GM12878 (cell line): ENCODE results near the gene TMEM86A. TPM values are rescaled to one million over a fixed set of nuclear protein-coding genes. Genes with fewer than 3 reads are reported as not detected.

Source experiments
- ATAC-seq: fragments of 200-7000 bp; cut with Tn5 transposase; 3 replicates; pipeline ENCODE4 v1.9.1; 2020; ENCODE audit warnings: mild to moderate bottlenecking, moderate library complexity
- BruUV-seq: library from RNA; stranded (reverse); fragments of 400-500 nt; replicated peaks from 2 replicates; lab custom pipeline; 2021; lab: Mats Ljungman, UMichigan
- CTCF ChIA-PET: fragments of 300-600 bp; sonication (Branson Sonifier 250); formaldehyde crosslinking; extraction: SDS; loops from one replicate; lab custom pipeline; 2021; ENCODE audit warnings: inconsistent platforms; lab: Yijun Ruan, JAX
- POLR2A ChIA-PET: fragments of 350-600 bp; formaldehyde crosslinking; extraction: SDS; loops from one replicate; lab custom pipeline; 2021; ENCODE audit warnings: inconsistent platforms; lab: Charles Lee
- RAD21 ChIA-PET: fragments of 300-600 bp; sonication (Branson Sonifier 250); formaldehyde crosslinking; loops from one replicate; lab custom pipeline; 2023; ENCODE audit warnings: antibody characterized with exemption; ENCODE audit not compliant: unreplicated experiment; lab: Charles Lee
- SMC1A ChIA-PET: fragments of 300-600 bp; sonication (Branson Sonifier 250); formaldehyde crosslinking; loops from one replicate; lab custom pipeline; 2023; ENCODE audit not compliant: unreplicated experiment, uncharacterized antibody; lab: Charles Lee
- DNase-seq: peaks from one replicate; pipeline ENCODE4 v3.0.0-alpha.2; 2011; ENCODE audit warnings: low read depth, low spot score
- FAIRE-seq: peaks from 3 replicates; lab custom pipeline; 2011; peaks lifted over from hg19 to GRCh38; lab: Jason Lieb, UNC
- H2AFZ ChIP-seq: 2 replicates; pipeline ENCODE4 v1.6.0; 2011; ENCODE audit warnings: low read depth, low read length, control low read depth; ENCODE audit not compliant: control insufficient read depth
- H3K27ac ChIP-seq: 2 replicates; pipeline ENCODE4 v1.5.1; 2011; ENCODE audit warnings: control low read depth; ENCODE audit not compliant: control insufficient read depth, insufficient read depth
- H3K27me3 ChIP-seq, 2 experiments: replicated peaks in 1 of 2; 2 replicates each; pipeline versions ENCODE4 v1.6.0 to v1.6.1; 2011; ENCODE audit warnings: low read length in 1 of 2; ENCODE audit not compliant: control insufficient read depth in 2 of 2, insufficient read depth in 2 of 2
- H3K36me3 ChIP-seq, 2 experiments: 2 replicates each; pipeline ENCODE4 v1.5.1; 2011; ENCODE audit warnings: low read length in 1 of 2; ENCODE audit not compliant: control insufficient read depth in 2 of 2, insufficient read depth in 2 of 2
- H3K4me1 ChIP-seq: 2 replicates; pipeline ENCODE4 v1.6.1; 2011; ENCODE audit warnings: mild to moderate bottlenecking, low read length, moderate library complexity, mixed read lengths; ENCODE audit not compliant: control insufficient read depth, insufficient read depth
- H3K4me2 ChIP-seq: 2 replicates; pipeline ENCODE4 v1.6.0; 2011; ENCODE audit warnings: control low read depth; ENCODE audit not compliant: control insufficient read depth, insufficient read depth
- H3K4me3 ChIP-seq: fragments of 200-600 bp; sonication (generic); 2 replicates; pipeline ENCODE4 v1.5.1; 2016
- H3K79me2 ChIP-seq: 2 replicates; pipeline ENCODE4 v1.6.0; 2011; ENCODE audit warnings: low read length; ENCODE audit not compliant: control insufficient read depth, insufficient read depth
- H3K9ac ChIP-seq: 2 replicates; pipeline ENCODE4 v1.8.0; 2011; ENCODE audit warnings: low read length, control low read depth, mixed read lengths; ENCODE audit not compliant: control insufficient read depth, insufficient read depth
- H3K9me3 ChIP-seq: replicated peaks from 3 replicates; pipeline ENCODE4 v1.5.1; 2011; ENCODE audit warnings: mild to moderate bottlenecking, low read length; ENCODE audit not compliant: control insufficient read depth, insufficient read depth
- H4K20me1 ChIP-seq: 2 replicates; pipeline ENCODE4 v1.6.0; 2011; ENCODE audit not compliant: control insufficient read depth, insufficient read depth
- ATF3 ChIP-seq: IDR thresholded peaks from 2 replicates; pipeline ENCODE4 v1.6.1; 2011; ENCODE audit warnings: low read depth, mild to moderate bottlenecking, low read length, moderate library complexity, borderline replicate concordance; ENCODE audit errors: extremely low read depth
- CUX1 ChIP-seq: IDR thresholded peaks from 2 replicates; pipeline ENCODE4 v1.6.1; 2012; ENCODE audit warnings: improper control_type of control experiment, low read depth, low read length; ENCODE audit not compliant: insufficient replicate concordance
- GABPA ChIP-seq: IDR thresholded peaks from 2 replicates; pipeline ENCODE4 v1.6.1; 2014; ENCODE audit warnings: antibody characterized with exemption, low read depth, mild to moderate bottlenecking, inconsistent platforms
- LARP7 ChIP-seq: fragments of 450-650 bp; IDR thresholded peaks from 2 replicates; pipeline ENCODE4 v1.6.1; 2017; ENCODE audit warnings: mild to moderate bottlenecking
- NFXL1 ChIP-seq: fragments of 450-650 bp; IDR thresholded peaks from 2 replicates; pipeline ENCODE4 v1.6.1; 2017; ENCODE audit warnings: antibody characterized with exemption, mild to moderate bottlenecking, borderline replicate concordance
- PML ChIP-seq: IDR thresholded peaks from 2 replicates; pipeline ENCODE4 v1.6.1; 2012; ENCODE audit warnings: low read length, inconsistent platforms
- SREBF2 ChIP-seq: IDR thresholded peaks from 2 replicates; pipeline ENCODE4 v1.6.1; 2012; ENCODE audit warnings: mild to moderate bottlenecking, low read length
- SUZ12 ChIP-seq: fragments of 200-600 bp; sonication (generic); IDR thresholded peaks from one replicate; pipeline ENCODE4 v1.6.1; 2018; ENCODE audit warnings: antibody characterized with exemption, mild to moderate bottlenecking; ENCODE audit not compliant: unreplicated experiment
- TCF3 ChIP-seq: IDR thresholded peaks from 2 replicates; pipeline ENCODE4 v1.6.1; 2012; ENCODE audit warnings: low read depth, mild to moderate bottlenecking, low read length, borderline replicate concordance; ENCODE audit not compliant: insufficient read depth
- WGBS: methylation state at CpG from one replicate; pipeline ENCODE4 v1.1.6; 2016; ENCODE audit warnings: low lambda C conversion rate; ENCODE audit not compliant: insufficient replicate concordance, insufficient coverage; ENCODE audit errors: missing lambda C conversion rate; 5-methylcytosine and 5-hydroxymethylcytosine counted together
- in situ Hi-C: fragments of 300-500 bp; cut with MboI; formaldehyde crosslinking; loops from 9 replicates; pipeline ENCODE4 v1.14.3; 2018; ENCODE audit warnings: mixed read lengths
- intact Hi-C: fragments of 100-400 bp; cut with micrococcal nuclease; formaldehyde crosslinking; loops from one replicate; pipeline ENCODE4 v1.14.2; 2022; ENCODE audit not compliant: unreplicated experiment
- polyA plus RNA-seq, 11 experiments: library from polyadenylated mRNA; depleted of rRNA in 4 of 11; unstranded in 6 of 11; stranded (reverse) in 5 of 11; fragments of >200 nt; fragmentation: Nextera tagmentation in 4 of 11; fragmentation: Illumina TruSeq in 1 of 11; extraction: Ambion mirVana in 4 of 11; extraction: Trizol in 1 of 11; gene quantifications; 1 replicate in 1 of 11; 2 replicates in 10 of 11; pipeline versions ENCODE4 v1.2.1 to v1.2.3, GENCODE V29; 2011 to 2016; ENCODE audit warnings: inconsistent platforms in 2 of 11, missing spikeins in 2 of 11, low read depth in 1 of 11
- total RNA-seq, 4 experiments: library from RNA; depleted of rRNA in 3 of 4; stranded (reverse); fragments of >200 nt in 3 of 4; fragmentation: Illumina TruSeq in 1 of 4; extraction: Trizol in 1 of 4; gene quantifications; 2 replicates each; pipeline versions ENCODE4 v1.2.1 to v1.2.3, GENCODE V29; 2013 to 2021
- TF ChIP-seq, protein P1 (sequence below): IDR thresholded peaks from 2 replicates; pipeline ENCODE4 v1.6.1; 2012; ENCODE audit warnings: low read depth, low read length, improper control_type of control experiment
- TF ChIP-seq, protein P2 (sequence below): IDR thresholded peaks from 2 replicates; pipeline ENCODE4 v1.6.1; 2012; ENCODE audit warnings: low read length, inconsistent platforms

The TMEM86A gene
- total and polyA plus RNA-seq, 10 of the 15 experiments (the other 5 are each of a cell fraction or from before 2014, with no cell fraction given), result 0.01 to 0.11 (median 0.06) TPM; not detected in 7

DNA sequence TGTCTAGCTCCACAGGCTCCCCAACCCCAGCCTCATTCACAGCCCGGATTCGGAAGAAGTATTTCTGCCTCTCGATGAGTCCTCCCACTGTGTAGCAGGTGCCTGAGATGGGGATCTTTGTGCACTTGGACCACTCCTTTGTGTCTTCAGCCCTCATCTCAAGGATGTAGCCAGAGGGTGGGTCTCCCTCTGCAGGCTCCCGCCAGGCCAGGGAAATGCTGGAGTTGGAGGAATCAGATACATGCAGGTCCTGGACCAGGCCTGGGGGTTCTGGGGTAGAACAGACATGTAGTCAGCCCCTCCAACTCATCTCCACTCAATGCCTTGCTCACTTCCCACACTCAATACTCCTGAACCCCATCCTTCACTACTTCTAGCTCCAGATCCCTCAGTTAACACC lies 10.8 kb downstream of the TMEM86A start (continued):
- TF ChIP-seq PML (no peak), NFXL1 (no peak), SUZ12 (no peak), GABPA (no peak)
- TF ChIP-seq, protein P1, sequence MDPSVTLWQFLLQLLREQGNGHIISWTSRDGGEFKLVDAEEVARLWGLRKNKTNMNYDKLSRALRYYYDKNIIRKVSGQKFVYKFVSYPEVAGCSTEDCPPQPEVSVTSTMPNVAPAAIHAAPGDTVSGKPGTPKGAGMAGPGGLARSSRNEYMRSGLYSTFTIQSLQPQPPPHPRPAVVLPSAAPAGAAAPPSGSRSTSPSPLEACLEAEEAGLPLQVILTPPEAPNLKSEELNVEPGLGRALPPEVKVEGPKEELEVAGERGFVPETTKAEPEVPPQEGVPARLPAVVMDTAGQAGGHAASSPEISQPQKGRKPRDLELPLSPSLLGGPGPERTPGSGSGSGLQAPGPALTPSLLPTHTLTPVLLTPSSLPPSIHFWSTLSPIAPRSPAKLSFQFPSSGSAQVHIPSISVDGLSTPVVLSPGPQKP, result no peak
- TF ChIP-seq, protein P2, sequence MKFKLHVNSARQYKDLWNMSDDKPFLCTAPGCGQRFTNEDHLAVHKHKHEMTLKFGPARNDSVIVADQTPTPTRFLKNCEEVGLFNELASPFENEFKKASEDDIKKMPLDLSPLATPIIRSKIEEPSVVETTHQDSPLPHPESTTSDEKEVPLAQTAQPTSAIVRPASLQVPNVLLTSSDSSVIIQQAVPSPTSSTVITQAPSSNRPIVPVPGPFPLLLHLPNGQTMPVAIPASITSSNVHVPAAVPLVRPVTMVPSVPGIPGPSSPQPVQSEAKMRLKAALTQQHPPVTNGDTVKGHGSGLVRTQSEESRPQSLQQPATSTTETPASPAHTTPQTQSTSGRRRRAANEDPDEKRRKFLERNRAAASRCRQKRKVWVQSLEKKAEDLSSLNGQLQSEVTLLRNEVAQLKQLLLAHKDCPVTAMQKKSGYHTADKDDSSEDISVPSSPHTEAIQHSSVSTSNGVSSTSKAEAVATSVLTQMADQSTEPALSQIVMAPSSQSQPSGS, result no peak

DNA sequence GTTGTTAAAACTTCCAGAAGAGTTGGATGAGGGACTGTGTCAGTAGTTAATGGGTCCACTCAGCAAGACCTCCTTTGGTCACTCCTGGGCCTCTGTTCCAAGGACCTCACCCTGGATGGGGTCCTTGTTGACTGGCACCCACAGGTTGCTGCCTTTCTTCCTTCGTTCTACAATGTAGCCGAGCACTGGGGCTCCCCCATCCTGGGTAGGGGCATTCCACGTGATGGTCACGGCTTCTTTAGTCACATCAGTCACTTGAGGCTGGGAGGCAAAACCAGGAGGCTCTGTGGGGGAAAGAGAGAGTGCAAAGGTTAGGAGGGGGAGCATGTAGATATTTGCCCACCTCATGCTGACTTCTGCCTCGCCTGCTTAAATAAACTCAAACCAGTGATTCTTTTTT lies 12.0 kb downstream of the TMEM86A start:
- no peak for FAIRE-seq
- no peak for TF ChIP-seq LARP7
- TF ChIP-seq SREBF2, result no peak
- TF ChIP-seq ATF3, result no peak
- no peak for TF ChIP-seq CUX1
- TF ChIP-seq TCF3, result no peak

More for the DNA sequence above, 12.0 kb downstream of the TMEM86A start:
- H3K9ac ChIP-seq, result no peak overlapping the region
- ChIA-PET SMC1A (no interaction called here), RAD21 (no interaction called here), CTCF (interaction anchor here (1.0 kb wide), 1 partner anchor 10 kb away, joined by 3 read pairs; no protein-coding TSS in a partner anchor), POLR2A (no interaction called here)
- no peaks in the 10 kb centered on the region for H3K79me2 ChIP-seq
- BruUV-seq, result no TSS peak
- WGBS, result 6% methylated on average over 5 of the region's 5 CpGs
- no peak overlapping the region for H3K27ac ChIP-seq
- H2AFZ ChIP-seq, result no peak overlapping the region
- H3K4me2 ChIP-seq, result no peak overlapping the region
- intact Hi-C loops, result no loop called here
- no peaks in the 10 kb centered on the region for H4K20me1 ChIP-seq
- no peaks in the 10 kb centered on the region for H3K36me3 ChIP-seq
- H3K27me3 ChIP-seq, result peaks cover 3 to 7% of the 10 kb centered on the region in 2 experiments; a peak in 3 of 4 replicates
- in situ Hi-C loops, result no loop called here
- no peak for DNase-seq
- ATAC-seq, result peak; percentile 78
- no peaks in the 10 kb centered on the region; the same call in 2 of the 3 replicates for H3K9me3 ChIP-seq
- H3K4me1 ChIP-seq, result 0 out of 2 replicates have a peak, but pooled peaks cover 3% of the 10 kb centered on the region
- no peak overlapping the region for H3K4me3 ChIP-seq
